Omental fat pad (tissue), 4 donors: ENCODE results near the gene SLC2A10. TPM values are rescaled to one million over a fixed set of nuclear protein-coding genes. Genes with fewer than 3 reads are reported as not detected.

Source experiments
- ATAC-seq: fragments of 150-250 bp; one replicate; pipeline ENCODE4 v1.9.1; 2016; ENCODE audit warnings: mild to moderate bottlenecking, moderate library complexity; ENCODE audit not compliant: low FRiP score
- DNase-seq: peaks from one replicate; pipeline ENCODE4 v3.0.0-alpha.2; 2019; ENCODE audit warnings: low spot score
- CTCF ChIP-seq, 3 donors: fragments of 450-650 bp; IDR thresholded peaks; one replicate each; pipeline ENCODE4 v1.5.1; 2016 to 2017; ENCODE audit warnings: antibody characterized with exemption in 3 of 3, mild to moderate bottlenecking in 3 of 3, moderate library complexity in 2 of 3
- total RNA-seq, 4 donors: library from RNA; depleted of rRNA; stranded (reverse); fragments of >200 nt; gene quantifications; one replicate each; pipeline ENCODE4 v1.1.0, GENCODE V29; 2016

Gene SLC2A10
- total RNA-seq, 4 donors from 2014 or later: 5.8 to 28.5 (median 18.7) TPM

GRCh38 chr20:46721476-46721875, 12.0 kb downstream of the SLC2A10 start:
- DNase-seq (no peak), ATAC-seq (no peak)
- TF ChIP-seq CTCF (IDR thresholded peaks at IDR 0.05): no peak

DNA sequence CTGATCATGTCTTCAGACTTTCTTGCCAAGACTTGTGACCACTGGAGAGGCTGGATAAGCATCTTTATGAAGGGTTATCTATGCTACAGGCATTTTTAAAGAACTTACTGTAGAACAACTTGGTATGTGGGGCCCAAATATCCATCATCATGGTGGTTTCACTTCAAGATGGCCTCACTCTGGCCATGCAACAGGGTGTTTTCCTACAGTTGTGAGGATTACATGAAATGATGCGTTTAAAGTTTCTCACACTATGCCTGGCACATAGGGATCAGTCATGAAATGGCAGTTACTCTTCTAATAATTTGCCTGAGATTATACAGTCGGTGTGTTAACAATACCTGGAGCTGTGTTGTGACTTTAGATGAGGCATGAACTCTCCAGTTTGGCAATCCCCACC, 13.0 kb downstream of the SLC2A10 start:
- DNase-seq: no peak
- ATAC-seq: no peak
- no peak for TF ChIP-seq CTCF (IDR thresholded peaks at IDR 0.05)

- DNase-seq (no peak), ATAC-seq (no peak)
- no peak for TF ChIP-seq CTCF (IDR thresholded peaks at IDR 0.05)
Measured at GRCh38 chr20:46723039-46723438, 13.6 kb downstream of the SLC2A10 start.

DNA sequence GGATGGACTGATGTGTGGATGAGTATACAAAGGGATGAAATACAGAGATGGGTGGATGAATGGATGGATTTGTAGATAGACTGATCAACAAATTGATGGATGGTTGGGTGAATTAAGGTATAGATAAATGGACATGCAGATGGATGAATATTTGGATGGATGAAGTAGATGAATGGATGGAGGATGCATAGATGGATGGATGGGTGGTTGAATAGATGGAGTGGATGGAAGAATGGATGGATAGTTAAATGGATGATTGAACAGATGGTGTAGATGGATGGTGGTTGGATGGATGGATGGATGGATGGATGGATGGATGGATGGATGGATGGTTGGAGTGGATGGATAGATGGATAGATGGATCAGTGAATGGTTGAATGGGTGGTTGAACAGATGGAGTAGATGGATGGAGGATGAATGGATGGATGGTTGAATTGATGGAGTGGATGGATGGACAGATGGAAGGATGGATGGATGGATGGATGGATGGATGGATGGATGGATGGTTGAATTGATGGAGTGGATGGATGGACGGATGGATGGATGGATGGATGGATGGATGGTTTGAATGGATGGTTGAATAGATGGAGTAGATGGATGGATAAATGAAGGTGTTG, 15.0 kb downstream of the SLC2A10 start:
- no peak for ATAC-seq

GRCh38 chr20:46725186-46726165, 16.0 kb downstream of the SLC2A10 start:
- ATAC-seq: no peak
- no peak for DNase-seq
- no peak for TF ChIP-seq CTCF (IDR thresholded peaks at IDR 0.05)

More for the DNA sequence above, 15.0 kb downstream of the SLC2A10 start:
- no peak for TF ChIP-seq CTCF (IDR thresholded peaks at IDR 0.05)
- no peak for DNase-seq

DNA sequence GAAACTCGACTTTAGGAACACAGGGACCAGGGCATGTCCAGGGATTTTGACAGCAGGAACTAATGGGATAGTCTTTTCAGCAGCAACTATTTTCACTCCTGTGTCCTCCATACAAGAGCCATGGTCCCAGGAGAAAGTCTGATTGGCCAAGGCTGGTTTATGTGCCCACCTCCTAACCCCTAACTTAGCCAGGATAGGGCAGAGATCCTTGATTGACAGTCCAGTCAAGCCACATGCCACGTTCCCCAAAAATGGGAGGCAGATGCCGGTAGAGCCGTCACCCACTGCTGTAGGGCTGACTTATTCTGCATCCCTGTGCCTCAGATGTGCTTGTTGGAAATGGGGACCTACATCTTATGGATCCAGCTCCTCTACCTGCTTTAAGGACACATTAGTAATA, 22.3 kb downstream of the SLC2A10 start:
- no peak for TF ChIP-seq CTCF (IDR thresholded peaks at IDR 0.05)
- no peak for DNase-seq
- ATAC-seq: no peak
